Stimulated activated CD4-positive, alpha-beta T cell treated with anti-CD3 and anti-CD28 coated beads, Interleukin-2, amount 100 ng/mL, for 48 hours (primary cell): ENCODE measurements around the gene DGUOK.

Experiments
- DNase-seq, 2 donors: peaks; one replicate each; pipeline ENCODE4 v3.0.0-alpha.2; 2020

The DGUOK gene

DNA sequence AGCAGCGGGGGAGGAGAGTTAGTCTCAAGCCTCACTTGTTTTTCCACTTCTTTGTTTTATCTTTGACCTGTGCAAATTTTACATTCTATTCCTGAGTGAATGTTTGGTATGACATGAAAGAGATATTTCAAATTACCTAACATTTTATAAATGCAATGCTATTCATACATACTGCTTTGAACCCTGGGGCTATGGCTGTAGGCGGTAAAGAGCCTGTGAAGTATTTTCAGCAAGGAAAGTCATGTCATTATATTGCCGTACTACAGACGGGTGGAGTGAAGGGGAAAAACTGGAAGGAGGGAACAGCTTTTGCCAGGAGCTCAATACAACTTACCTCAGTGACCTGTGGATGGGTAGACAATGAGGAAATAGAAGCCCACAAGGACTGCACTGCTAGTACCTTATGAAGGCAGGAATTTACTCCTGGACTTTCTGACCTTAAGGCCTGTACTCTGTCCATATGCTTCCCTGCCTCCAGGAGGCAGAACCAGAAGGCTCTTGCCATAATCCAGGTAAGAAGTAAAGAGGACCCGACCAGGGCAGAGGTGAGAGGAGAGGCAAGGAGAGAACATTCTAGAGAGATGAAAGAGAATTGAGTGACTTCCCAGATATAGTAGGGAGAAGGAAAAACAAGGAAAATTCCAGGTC is 29.7 kb downstream of the DGUOK start:
- no peak for DNase-seq

DNA sequence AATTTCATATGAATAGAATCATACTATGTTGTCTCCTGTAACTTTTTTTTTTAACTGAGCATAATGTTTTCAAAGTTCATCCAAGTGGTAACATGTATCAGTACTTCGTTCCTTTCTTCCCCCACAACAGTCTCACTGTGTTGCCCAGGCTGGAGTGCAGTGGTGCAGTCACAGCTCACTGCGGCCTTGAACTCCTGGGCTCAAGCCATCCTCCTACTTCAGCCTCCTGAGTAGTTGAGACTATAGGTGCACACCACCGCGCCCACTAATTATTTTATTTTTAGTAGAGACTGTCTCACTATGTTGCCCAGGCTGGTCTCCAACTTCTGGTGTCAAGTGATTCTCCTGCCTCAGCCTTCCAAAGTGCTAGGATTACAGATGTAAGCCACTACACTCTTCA is 34.6 kb downstream of the DGUOK start:
- DNase-seq: no peak

DNA sequence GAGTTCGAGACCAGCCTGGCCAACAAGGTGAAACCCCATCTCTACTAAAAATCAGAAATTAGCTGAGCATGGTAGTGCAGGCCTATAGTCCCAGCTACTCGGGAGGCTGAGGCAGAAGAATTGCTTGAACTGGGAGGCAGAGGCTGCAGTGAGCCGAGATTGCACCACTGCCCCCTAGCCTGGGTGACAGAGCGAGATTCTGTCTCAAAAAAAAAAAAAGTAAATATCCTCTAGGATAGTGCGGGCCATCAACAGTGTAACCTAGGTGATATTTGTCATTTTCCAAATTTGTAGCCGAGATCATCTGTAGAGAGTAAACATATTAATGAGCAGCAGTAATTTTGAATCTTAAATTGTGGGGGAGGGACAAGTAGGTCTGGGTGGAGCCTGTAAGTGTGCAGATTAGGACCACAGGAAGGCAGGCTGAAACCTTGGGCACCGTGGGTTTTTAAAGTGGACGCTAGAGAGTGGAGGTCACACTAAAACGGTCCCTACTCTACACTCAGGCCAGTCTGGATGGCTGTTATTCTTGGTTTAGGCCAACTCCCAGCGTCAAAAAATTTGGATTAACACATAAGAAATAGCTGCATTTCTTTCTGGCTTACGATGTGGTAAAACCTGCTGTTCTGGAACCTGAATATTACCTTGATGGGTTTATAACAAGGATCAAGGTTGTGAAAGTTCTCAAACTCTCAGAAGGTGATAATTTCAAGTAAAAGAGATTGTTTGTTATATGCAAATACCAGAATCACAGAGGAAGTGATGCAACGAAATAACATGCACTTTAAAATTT is 35.3 kb downstream of the DGUOK start:
- no peak for DNase-seq

DNA sequence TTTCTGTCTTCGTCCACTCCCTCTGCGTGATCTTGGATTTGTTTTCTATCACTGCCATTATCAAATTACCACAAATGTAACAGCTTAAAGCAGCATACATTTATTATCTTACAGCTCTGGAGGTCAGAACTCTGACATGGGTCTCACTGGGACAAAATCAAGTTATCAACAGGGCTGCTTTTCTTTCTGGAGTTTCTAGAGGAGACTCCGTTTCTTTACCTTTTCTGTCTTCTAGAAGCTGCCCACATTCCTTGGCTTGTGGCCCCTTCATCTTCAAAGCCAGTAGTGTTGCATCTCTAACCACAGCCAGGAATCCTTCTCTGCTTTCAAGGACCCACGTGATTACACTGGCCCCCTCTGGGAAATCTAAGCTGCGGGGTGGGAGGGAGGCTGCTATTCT is 36.1 kb downstream of the DGUOK start:
- no peak for DNase-seq

DNA sequence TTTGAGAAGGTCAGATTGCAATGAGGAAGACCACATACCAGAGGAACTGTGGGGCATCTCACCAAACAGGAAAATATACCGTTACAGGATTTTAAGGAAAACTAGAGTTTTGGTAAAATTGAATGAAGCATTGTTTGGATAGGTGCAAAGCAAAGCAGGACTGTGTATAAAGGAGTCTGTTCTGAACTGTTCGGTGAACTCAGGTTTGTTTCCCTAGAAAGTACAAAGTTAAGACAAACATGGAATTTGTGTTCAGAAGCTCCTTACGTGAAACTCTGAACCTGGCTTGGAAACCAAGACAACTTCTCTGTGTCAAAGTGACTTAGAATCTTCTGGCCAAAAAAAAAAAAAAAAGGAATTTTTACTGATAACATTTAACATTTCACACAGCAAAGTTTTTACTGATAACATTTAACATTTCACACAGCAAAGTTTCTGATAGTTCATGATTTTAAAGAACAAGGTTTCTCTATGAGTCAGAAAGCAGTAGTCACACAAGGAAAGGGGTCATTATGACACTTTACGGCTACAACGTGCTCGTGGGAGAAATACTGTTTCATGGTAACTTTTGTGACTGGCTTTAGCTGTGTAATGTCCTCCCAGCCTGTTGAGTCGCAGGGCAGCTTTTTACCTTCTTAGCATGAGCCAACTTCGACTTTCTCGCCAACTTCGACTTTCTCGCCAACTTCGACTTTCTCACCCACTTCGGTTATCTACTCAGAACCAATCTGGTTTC is 36.9 kb downstream of the DGUOK start:
- peak in 1 of 2 donors; percentile 36 for DNase-seq

DNA sequence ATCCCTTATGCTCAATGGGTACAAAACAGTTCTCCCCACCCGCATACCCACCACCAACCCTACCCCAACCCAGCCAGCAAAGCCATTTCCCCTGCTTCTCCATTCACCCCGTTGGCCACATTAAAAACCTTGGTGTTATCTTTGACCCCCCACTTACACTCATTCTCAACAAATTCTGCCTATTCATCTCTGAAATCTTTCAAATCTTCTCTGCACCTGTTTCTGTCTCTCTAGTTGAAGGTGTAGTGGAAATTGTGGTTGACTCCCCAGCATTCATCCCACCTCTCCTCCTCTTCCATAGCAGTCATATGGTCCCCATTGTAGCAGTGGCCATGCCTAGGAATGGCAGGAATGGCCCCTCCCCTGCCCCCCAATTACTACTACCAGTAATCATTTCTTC is 37.5 kb downstream of the DGUOK start:
- DNase-seq: no peak

DNA sequence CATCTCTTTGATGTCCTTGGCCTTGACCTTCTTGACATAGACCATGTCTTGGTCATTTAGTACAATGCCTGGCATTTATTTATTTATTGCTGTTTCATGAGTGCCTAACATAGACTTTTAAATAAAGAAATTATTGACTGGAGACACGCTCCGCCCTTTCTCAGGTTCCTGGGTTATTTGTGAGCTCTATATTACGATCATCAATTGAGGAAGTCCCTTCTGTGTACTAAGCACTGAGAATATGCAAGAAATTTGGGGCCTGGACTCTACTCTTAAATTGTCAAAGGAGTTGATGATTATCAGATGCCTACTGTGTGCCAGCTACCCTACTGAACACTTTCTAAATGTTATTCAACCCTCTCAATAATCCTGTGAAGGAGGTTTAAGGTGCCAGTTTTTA is 38.4 kb downstream of the DGUOK start:
- DNase-seq: no peak

DNA sequence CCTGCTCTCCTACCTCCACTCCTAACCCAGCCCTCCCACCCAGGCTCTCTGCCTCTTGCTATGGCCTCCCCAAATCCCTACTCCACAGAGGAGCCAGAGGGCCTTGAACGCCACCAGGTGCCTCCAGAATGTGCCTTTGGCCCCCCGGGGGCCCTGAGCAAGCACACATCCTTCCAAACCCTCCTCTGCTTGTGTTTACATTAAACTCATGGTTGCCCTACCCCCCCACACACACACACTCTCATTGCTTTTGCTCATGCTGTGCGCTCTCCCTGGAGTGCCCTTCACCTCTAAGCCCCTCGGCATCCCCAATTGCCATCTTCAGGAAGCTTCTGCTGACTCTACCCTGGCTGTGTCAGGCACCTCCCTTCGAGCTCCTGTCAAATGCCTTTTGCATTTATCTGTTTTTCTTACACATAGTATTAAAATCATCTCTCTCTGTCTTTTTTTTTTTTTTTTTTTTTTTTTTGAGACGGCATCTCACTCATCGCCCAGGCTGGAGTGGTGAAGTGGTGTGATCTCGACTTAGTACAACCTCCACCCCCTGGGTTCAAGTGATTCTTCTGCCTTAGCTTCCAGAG is 41.8 kb downstream of the DGUOK start:
- no peak for DNase-seq

DNA sequence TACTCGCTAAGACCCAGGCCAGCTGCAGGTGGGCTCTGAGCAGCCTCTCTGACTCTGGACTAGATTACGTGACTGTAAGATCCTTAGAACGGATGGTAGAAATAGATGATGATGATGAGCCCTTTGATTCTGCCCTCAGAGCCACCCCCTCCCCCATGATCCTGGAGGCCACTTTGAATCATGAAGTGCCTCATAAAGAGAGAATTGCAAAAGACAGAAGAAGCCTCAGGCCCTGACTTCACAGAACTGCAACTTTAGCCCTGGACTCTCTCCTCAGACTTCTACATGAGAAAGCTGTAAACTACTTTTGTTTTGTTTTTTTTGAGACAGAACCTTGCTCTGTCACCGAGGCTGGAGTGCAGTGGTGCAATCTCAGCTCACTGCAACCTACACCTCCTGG is 42.7 kb downstream of the DGUOK start:
- DNase-seq: no peak

DNA sequence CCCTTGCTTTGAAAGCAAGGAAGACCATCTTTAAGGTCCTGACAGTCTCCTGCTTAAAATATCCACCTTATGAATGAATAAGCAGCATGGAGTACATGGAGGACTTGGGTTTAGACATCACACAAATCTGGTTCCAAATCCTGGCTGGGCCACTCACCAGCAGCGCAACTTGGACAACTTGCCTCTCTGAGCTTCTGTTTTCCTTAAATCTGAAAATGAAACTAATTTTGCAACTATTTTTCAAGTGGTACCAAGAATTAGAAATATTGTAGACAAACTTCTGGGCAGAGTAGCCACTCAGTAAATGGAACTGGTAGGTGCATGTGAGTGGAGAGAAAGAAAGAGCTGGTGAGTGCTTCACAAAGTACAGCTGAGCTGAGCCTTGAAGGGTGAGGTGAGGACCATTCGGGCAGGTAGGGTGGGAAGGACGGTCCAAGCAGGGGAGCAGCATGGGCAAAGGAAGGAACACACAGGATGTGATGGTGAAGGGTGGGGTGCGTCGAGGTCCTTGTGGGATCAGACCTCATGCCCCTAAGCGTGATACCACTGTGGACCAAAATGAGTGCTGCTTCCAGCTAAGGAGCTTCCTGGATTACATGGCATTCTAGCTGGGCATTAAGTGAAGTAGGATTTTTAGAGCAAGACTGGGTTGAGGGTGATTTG is 43.6 kb downstream of the DGUOK start:
- DNase-seq: no peak

DNA sequence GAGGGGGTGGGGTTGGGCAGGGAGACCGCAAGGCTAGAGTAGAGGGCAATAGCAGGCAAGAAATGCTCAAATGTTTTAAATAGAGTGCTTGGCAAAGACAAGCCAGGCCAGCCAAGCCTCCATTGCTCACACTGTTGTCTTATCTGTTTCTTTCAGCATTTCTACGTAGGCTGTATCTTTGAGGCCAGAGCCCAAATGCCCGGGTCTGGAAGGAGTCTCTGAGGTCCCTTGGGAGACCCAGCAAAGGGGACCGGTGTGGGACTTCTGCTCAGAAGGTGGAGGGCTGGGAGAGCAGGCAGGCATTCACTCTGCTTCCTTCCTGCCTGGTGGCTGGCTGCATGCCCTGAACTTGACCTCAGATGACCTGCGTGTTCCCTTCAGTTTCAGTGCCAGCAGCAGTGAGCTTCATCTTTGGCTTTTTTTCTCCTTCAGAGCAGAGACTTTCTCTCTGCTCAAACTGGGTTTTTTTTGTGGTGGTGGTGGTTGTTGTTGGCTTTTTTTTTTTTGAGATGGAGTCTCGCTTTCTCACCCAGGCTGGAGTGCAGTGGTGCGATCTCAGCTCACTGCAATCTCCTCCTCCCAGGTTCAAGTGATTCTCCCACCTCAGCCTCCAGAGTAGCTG is 44.3 kb downstream of the DGUOK start:
- DNase-seq: no peak

DNA sequence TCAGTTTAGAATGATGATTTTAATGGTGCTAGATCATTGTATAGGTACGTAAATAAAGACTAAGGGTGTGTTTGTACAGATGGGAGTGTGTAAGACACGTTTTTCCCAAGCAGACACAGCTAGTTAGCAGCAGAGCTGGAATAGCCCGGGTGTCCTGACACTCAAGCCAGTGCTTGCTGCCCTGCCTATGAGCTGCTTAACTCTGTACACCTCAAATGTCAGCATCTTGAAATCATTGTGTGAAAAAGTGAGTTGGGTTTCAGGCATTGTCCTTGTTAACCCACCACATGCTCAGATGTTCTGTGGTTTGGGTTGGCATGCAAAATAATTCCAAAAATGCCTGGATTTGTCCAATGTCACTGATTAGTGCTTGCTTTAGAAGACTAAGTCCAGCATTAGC is 45.0 kb downstream of the DGUOK start:
- DNase-seq: no peak

DNA sequence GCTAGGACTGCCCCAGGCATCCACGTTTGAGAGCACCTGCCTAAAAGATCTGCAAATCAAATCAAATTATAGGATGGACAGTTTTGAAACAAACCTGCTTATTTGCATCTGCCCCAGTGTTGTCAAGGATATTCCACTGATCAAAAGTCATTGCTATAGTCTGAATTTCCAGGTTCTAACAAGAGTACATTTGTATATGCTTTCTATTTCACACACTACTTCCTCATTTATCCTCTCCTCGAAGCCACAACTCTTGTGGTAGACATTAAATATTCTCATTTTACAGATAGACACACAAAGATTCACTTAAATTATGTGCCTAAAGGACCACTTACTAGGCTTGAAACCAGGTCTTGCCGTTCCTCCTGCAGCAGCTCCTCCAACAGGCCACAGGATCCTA is 46.2 kb downstream of the DGUOK start:
- DNase-seq: no peak

DNA sequence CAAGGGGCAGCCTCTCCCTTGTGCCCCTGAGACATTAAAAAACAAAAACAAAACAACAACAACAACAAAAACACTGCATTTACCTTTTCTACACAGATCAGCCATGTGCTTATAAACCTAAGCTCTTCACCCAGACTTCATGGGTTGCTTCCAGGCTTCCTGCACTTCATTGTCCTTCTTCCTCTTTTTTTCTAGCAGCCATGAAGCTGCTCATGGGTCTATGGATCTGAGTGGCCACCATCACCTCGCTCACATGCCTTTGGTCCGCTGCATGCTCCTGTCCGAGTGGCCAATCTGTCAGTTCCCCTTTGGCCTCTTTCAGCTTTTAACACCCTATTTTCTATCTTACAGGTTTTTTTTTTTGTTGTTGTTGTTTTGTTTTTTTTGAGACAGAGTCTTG is 49.1 kb downstream of the DGUOK start:
- no peak for DNase-seq

DNA sequence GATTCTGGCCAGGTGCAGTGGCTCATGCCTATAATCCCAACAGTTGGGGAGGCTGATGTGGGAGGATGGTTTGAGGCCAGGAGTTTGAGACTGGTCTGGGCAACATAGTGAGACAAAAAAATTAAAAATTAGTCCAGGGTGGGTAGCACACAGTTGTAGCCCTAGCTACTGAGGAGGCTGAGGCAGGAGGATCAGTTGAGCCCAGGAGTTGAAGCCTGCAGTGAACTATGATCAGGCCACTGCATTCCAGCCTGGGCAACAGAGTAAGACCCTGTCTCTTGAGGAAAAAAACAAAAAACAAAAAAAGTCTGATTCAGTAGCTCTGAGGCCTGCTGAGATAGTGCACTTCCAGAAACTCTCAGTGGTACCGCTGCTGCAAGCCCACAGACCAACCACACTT is 50.1 kb downstream of the DGUOK start:
- no peak for DNase-seq

DNA sequence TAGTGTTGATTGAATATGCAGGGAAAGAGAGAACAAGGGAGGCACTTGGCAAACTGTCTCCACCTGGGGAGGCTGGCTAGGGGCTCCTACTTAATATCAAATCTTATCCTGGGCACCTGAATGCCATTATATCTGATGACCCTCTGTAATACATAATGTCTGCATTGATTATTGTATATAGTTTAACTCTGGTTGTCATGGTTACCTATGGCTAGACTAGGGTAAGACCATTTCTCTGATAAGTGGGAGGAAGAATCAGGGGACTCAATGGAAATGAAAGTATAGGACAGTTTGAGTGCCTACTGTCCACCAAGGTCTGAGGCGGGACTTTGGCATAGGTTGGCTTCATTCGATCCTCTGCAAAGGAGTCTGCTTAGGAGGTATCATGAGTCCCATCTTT is 50.8 kb downstream of the DGUOK start:
- DNase-seq: no peak

DNA sequence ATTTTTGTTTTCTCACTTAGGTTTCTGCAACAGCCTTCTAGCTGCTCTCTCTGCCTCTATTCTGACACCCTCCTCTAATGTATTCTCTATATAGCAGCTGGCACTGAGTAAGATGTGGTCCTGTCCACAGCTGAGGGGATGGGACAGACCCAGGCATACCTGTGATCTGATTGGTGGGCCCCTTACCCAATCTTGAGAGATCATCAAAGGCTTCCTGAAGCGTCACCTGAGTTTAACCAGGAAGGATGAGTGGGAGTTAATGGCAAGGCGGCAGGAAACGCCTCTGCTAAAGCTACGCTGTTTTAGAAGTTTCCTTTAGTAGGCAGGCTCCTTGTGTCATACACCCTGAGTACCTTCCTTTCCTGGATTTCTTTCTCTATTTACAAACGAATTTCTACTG is 52.3 kb downstream of the DGUOK start:
- DNase-seq: peak in 1 of 2 donors; percentile 42

DNA sequence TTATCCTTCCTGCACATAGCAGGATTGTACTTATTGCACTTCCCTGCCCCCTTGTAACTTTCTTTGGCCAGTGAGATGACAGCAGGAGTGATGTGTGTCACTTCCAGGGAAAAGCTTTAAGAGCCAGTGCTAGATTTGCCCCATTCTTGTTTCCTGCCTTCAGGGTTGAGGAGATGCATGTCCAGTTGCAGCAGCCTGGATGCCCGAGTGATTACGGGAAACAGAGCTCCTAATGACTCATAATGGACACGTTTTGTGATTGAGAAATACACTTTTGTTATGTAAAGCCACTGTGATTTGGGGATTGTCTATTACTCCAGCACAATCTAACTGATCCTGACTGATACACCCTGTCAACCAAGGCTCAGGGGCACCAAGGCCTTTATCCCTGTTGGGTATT is 53.0 kb downstream of the DGUOK start:
- no peak for DNase-seq

DNA sequence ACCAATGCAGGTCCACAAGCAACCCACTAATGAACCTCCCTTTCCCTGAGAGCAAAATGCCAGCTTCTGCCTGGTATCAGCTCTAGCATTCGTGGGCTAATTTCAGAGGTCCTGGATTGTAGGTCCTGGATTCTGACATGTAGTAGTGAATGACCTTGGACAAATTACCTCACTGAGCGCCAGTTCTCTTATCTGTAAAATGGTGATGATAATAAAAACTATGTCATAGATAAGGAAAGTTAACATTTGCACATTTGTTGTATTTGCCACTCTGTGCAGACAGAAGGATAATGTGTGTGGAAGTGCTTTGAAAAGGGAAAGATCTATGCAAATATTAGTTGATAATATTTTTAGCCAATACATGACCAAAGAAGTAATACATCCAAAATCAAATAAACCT is 53.9 kb downstream of the DGUOK start:
- DNase-seq: no peak

DNA sequence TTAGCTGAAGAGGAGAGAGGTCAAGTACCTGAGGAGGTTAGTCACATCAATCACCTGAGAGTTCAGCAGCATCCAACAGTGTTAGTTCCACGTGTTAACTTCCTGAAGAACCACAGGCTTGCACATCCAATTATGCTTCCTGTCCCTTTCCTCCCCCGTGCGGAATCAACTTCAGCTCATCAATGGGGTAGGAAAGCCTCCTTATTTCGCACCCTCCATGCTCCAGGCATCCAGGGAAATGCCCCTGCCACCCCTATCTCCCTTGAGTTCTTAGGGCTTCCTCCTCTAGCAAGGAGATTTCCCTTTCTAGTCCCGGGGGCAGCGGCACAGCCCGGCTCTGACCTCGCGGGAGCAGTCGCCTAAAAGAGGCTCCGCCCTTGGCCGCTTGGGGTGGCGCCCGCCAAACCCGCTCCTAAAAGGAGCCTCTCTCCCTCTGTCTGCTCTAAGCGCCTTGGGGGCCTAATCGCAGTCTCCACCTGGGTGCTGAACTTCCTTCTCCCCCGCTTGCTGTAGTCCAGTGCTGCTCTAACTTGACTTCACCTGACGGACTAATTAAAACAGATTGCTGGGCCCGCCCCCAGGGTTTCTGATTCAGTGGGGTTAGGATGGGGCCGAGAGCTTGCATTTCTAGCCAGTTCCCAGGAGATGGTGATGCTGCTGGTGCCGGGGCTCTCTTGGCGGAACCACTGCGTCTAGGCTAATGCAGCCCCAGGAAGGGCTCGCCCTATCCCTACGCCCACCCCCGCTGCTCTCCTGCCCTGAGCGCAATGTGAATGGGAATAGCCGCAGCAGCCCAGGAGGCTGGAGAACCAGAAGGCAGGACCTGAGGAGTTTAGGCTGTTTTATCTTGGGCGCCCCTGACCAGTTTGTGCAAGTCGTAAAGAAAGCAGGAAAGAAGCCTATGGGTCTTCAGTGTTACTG is 54.7 kb downstream of the DGUOK start:
- peak in 1 of 2 donors; percentile 40 for DNase-seq

DNA sequence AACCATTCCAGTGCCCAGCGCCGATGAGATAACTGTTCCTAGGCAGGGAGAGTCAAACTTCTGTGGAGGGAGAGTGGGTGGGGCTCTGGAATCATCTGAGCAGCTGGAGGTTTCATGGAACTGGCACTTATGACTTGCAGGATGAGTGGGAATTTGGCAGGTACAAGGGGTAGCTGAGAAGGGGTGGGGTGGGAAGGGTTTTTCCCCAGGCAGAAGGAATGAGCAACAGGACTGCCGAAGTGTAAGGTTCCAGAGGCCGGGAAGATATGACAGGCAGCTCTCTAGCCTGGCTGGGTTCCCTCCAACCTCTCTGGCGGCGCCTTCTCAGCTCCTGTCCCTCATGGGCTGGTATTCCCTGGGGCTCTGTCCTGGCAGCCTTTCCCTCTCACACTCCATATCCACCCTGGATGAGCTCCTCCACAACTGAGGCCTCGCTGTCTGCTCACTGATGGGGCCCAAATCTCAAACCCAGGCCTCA is 55.5 kb downstream of the DGUOK start:
- DNase-seq: no peak
